Mucosa of descending colon (tissue), 3 donors: Measurements from ENCODE around the gene VPREB1. TPM values are rescaled to one million over a fixed set of nuclear protein-coding genes. Genes with fewer than 3 reads are reported as not detected.
"Not testable (repeated sequence)": the region's sequence is repeated elsewhere in the genome, so short reads cannot be mapped to it uniquely, and the experiment has no call there.

Experiments used
- ATAC-seq: fragments of 200-7000 bp; cut with Tn5 transposase; one replicate; pipeline ENCODE4 v1.9.1; 2020; ENCODE audit warnings: mild to moderate bottlenecking, moderate library complexity
- DNase-seq, 3 donors: peaks; one replicate each; pipeline ENCODE4 v3.0.0-alpha.2; 2020
- H3K36me3 ChIP-seq: fragments of 200-600 bp; one replicate; pipeline ENCODE4 v1.8.0; 2021; ENCODE audit warnings: low read depth, mild to moderate bottlenecking
- H3K4me1 ChIP-seq: fragments of 200-600 bp; one replicate; pipeline ENCODE4 v1.8.0; 2021; ENCODE audit warnings: low read depth, mild to moderate bottlenecking
- H3K4me3 ChIP-seq: fragments of 200-600 bp; one replicate; pipeline ENCODE4 v1.8.0; 2021; ENCODE audit warnings: mild to moderate bottlenecking
- H3K9me3 ChIP-seq: fragments of 200-600 bp; one replicate; pipeline ENCODE4 v1.8.0; 2021; ENCODE audit warnings: mild to moderate bottlenecking
- CTCF ChIP-seq: fragments of 200-600 bp; IDR thresholded peaks from one replicate; pipeline ENCODE4 v1.8.0; 2022; ENCODE audit warnings: antibody characterized with exemption, mild to moderate bottlenecking
- intact Hi-C, 2 donors: fragments of 100-400 bp; cut with DNase I in 1 of 2; cut with micrococcal nuclease in 1 of 2; formaldehyde crosslinking; loops; one replicate each; pipeline versions ENCODE4 v1.11.0 to v1.11.1; 2022; cut with DNase I, micrococcal nuclease
- total RNA-seq, 3 donors: library from RNA; stranded (reverse); fragmentation: NEBNext Ultra II Directional in 2 of 3; extraction: Animal tissue kit (Norgen Biotek cat#: 25700) in 2 of 3; gene quantifications; one replicate each; pipeline versions ENCODE4 v1.2.1 to v1.2.4, GENCODE V29; 2021 to 2023
- donor health status: DM: no; HTN: no; CAD: no; lungs with moderate emphysema.
- donor health status: DM: no; HTN: no; CAD: no.
- donor health status: DM: no; HTN: yes; CAD: no.

The VPREB1 gene
- total RNA-seq, 3 donors from 2014 or later = not detected

DNA sequence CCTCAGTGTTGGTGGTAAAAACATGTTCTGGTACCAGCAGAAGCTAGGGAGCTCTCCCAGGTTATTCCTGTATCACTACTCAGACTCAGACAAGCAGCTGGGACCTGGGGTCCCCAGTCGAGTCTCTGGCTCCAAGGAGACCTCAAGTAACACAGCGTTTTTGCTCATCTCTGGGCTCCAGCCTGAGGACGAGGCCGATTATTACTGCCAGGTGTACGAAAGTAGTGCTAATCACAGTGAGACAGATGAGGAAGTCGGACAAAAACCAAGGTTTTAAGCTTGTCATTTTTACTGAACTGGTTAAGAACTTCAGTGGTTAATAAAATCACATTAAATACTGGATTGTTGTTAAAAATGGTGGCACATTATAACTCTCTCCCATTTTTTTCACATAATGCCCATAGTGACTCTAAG, 42.6 kb upstream of the VPREB1 start:
- TF ChIP-seq CTCF = no peak
- ATAC-seq = no peak
- intact Hi-C loops = no loop called here
- Histone ChIP-seq H3K4me3 (no peak overlapping the region), H3K36me3 (no peaks in the 10 kb centered on the region), H3K4me1 (no peaks in the 10 kb centered on the region), H3K9me3 (no peaks in the 10 kb centered on the region)
- no peak for DNase-seq

DNA sequence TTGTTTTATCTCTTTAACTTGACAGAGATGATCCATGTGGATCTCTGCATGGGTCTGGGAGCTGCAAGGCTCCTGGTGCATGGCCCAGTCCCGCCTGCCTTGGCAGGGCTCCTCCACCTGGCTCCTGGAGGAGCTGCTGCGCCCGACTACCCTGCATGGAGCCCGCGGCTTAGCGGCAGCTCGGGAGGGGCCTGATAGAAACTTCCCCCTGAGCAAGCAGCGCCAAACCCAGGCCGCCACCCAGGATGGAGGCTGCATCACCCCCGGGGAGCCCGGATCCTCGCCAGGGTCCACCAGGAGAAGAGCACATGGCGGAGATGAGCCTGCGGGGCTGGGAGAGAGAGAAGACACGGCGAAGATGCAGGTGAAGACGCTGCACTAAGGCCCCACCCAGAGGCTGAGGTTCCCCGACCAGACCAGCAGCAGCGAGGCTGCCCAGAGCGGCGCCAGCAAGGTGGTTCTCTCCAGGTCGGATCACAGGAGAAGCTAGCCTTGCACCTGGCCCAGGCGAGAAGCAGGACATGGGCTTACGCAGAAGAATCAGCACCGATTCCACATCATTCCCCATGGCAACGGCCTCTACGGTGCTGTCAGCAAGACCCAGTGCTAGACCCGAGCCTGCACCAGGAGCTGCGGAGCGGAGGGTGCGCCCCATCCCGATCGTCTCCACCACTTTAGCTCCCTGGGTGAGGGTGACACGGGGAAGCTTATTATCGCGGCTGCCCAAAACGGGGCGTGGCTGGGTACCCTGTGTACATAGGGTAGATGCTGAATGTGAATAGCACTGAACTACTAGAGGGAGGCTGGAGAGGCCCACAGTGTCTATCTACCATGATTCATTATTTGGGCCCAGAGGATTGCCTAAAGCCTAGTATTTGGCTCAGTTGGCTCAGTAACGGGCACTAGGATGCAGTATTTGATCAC, 41.3 kb upstream of the VPREB1 start:
- DNase-seq (no peak), ATAC-seq (no peak)
- H3K4me1 ChIP-seq = no peaks in the 10 kb centered on the region
- intact Hi-C loops = no loop called here
- no peak for TF ChIP-seq CTCF
- H3K4me3 ChIP-seq = no peak overlapping the region
- no peaks in the 10 kb centered on the region for H3K9me3 ChIP-seq
- H3K36me3 ChIP-seq = no peaks in the 10 kb centered on the region

DNA sequence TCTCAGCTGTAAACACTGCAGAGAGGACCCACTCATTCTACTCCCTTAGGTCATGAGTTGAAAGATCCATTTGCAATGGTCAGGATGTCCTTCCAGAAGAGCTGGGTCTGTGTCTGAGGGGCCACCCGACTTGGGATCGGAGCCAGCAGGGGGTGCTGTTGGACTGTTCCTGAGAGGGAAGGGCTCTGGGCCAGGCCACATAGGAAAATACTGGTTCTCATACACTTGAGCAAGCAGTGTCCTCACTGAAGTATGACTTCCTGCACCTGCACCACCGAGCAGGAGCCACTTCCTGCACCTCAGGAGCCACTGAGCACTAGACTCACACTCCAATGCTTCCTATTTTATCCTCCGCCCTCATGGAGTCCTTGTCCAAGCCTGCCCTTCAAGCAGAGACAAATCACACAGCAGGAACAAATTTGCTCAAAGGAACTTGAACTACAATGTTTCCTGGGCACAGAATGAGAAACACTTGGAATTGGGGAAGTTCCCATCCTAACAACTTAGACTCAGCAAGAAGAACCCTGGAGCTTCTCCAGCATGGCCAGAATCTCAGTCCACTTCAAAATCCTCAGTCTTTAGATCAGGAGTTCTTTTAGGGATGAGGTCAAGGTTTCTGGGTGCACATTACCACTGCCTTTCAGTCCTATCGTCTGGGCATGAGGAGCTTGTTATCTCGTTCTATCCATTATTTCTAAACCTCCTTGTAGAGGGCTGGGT, 36.6 kb upstream of the VPREB1 start:
- DNase-seq (peak; percentile 73 to 83 (median 78)), ATAC-seq (peak; percentile 87)
- H3K9me3 ChIP-seq = no peaks in the 10 kb centered on the region
- TF ChIP-seq CTCF = no peak
- intact Hi-C loops = no loop called here
- no peak overlapping the region for H3K4me3 ChIP-seq
- no peaks in the 10 kb centered on the region for H3K36me3 ChIP-seq
- no peaks in the 10 kb centered on the region for H3K4me1 ChIP-seq

DNA sequence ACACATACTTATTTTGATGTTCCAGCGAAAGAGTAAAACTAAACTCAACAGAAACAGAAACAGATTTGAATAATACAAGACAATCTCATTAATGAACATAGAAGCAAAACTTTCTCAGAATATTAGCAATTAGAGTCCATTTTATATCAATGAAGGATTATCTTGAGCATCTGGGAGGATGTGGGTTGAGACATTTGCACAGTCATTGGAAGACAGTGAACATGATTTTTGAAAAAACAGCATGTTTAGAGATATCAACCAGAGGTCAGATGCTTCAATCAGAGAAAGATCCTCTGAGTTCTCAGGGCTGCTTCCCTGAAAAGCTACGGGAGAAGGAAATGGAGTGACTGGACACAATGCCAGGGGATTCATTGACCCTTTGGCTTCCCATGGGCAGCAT, 35.9 kb upstream of the VPREB1 start:
- Histone ChIP-seq H3K9me3 (no peaks in the 10 kb centered on the region), H3K4me3 (no peak overlapping the region), H3K36me3 (no peaks in the 10 kb centered on the region), H3K4me1 (no peaks in the 10 kb centered on the region)
- DNase-seq (no peak), ATAC-seq (no peak)
- no peak for TF ChIP-seq CTCF
- intact Hi-C loops = no loop called here

GRCh38 chr22:22209080-22209640, 35.4 kb upstream of the VPREB1 start:
- H3K36me3 ChIP-seq, H3K4me1 ChIP-seq, H3K9me3 ChIP-seq, H3K4me3 ChIP-seq, DNase-seq, ATAC-seq, intact Hi-C loops: not testable (repeated sequence)

GRCh38 chr22:22210375-22210774, 34.2 kb upstream of the VPREB1 start:
- no peak for TF ChIP-seq CTCF
- ATAC-seq = no peak
- DNase-seq = no peak
- no peaks in the 10 kb centered on the region for H3K9me3 ChIP-seq
- no peak overlapping the region for H3K4me3 ChIP-seq
- intact Hi-C loops = no loop called here
- H3K36me3 ChIP-seq = no peaks in the 10 kb centered on the region
- H3K4me1 ChIP-seq = no peaks in the 10 kb centered on the region
